Measurements from ENCODE around the gene CEP164.

- no peak for TF ChIP-seq CTCF (conservative IDR thresholded peaks at IDR 0.05; ENCODE audit: low read depth, low read length)
- TF ChIP-seq EZH2 (IDR thresholded peaks at IDR 0.05; ENCODE audit: low read length, unreplicated experiment): no peak
- no peak for TF ChIP-seq EZH2phosphoT487 (IDR thresholded peaks at IDR 0.05; ENCODE audit: borderline replicate concordance, low read length)
Observed at GRCh38 chr11:117454564-117454917, 126.9 kb downstream of the CEP164 start.

Measured in PC-3 (cell line).